Measurements from ENCODE around the gene NANOS3.
"Not testable (repeated sequence)": the region's sequence is repeated elsewhere in the genome, so short reads cannot be mapped to it uniquely, and the experiment has no call there.

DNA sequence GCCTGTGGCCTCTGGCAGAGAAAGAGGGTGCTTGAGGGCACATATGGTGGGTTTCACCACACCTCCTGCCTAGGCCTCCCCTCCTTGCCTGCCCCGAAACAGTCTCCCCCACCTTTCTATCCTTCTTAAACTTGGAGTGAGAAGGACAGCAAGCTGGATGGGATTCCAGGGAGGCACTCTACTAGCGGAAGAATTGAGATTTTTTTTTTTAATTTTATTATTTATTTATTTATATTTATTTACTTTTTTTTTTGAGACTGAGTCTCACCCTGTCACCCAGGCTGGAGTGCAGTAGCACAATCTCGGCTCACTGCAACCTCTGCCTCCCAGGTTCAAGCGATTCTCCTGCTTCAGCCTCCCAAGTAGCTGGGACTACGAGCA, 25.2 kb upstream of the NANOS3 start:
- not testable (repeated sequence) for TF ChIP-seq EZH2phosphoT487 (IDR thresholded peaks at IDR 0.05; ENCODE audit: insufficient read depth, low read depth); EZH2 (IDR thresholded peaks at IDR 0.05; ENCODE audit: insufficient read depth, poor library complexity, severe bottlenecking)
